ENCODE data around the gene SCN2B.
"Not testable (repeated sequence)": the region's sequence is repeated elsewhere in the genome, so short reads cannot be mapped to it uniquely, and the experiment has no call there.

Gene SCN2B

GRCh38 chr11:118200901-118201680 is 24.7 kb upstream of the SCN2B start:
- no peak for DNase-seq (ENCODE audit: low read depth)
- no peak for TF ChIP-seq CTCF (conservative IDR thresholded peaks at IDR 0.05; ENCODE audit: low read depth, low read length)
- no peak overlapping the region for H3K4me3 ChIP-seq (ENCODE audit: low read length)

DNA sequence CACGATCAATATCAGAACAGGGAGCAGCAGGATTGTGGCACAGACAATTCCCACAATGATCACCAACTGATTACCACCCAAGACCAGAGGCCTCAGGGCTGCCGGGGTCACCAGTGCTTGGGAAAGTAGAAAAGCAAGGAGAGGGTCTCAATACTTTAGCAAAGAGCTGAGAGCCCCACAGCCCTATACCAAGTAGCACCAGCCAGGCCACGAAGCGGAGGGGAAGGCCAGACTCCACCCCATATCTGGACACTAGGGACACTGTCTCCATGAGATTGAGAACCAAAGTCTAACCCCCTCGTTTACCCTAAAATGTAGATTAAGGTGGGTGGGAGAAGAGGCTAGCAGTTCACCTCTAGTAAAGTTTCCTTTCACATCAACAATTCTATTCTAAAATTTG is 24.1 kb upstream of the SCN2B start:
- no peak overlapping the region for H3K4me3 ChIP-seq (ENCODE audit: low read length)
- no peak for TF ChIP-seq CTCF (conservative IDR thresholded peaks at IDR 0.05; ENCODE audit: low read depth, low read length)
- DNase-seq (ENCODE audit: low read depth), result no peak

DNA sequence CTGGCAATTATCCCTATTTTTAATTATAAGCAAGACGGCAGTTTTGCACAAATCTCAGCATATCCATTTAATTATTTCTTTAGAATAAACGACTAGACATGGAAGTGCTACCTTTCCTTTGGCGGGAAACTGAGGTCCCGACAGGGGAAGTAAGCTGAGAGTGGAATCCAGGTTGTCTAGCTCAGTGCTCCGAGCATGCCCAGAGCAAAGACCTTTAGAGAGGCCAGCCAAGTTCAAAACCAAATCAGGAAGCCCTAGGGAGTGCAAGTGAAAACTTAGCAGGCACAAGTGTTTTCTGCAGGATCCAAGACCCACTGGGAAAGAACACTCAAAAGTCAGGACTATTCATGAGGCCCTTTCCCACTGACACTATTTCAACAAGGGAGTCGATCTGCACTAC is 22.7 kb upstream of the SCN2B start:
- DNase-seq (ENCODE audit: low read depth), result no peak

DNA sequence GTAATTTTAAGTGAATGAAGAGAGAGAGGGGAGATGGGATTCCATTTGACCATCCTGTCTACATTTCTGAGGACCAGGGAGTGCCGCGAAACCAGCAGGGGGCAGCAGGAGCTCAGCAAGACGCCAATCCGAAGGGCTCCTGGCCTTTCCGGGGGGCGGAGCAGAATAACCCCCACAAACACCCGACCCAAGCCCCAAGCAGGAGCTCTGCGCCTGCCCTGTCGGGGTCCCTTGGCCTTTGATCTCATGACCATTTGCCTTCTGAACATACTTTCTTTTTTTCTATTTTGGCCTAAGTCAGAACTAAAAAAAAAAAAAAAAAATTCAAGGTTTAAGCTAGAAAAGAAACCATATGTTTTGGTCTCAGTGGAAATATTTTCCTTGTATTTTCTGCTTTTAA is 21.9 kb upstream of the SCN2B start:
- peak; percentile 96 for TF ChIP-seq CTCF (conservative IDR thresholded peaks at IDR 0.05; ENCODE audit: low read depth, low read length)
- peak overlapping the region; percentile 5 for H3K4me3 ChIP-seq (ENCODE audit: low read length)
- no peak for DNase-seq (ENCODE audit: low read depth)

More for the DNA sequence above, 22.7 kb upstream of the SCN2B start:
- no peak overlapping the region for H3K4me3 ChIP-seq (ENCODE audit: low read length)
- no peak for TF ChIP-seq CTCF (conservative IDR thresholded peaks at IDR 0.05; ENCODE audit: low read depth, low read length)

DNA sequence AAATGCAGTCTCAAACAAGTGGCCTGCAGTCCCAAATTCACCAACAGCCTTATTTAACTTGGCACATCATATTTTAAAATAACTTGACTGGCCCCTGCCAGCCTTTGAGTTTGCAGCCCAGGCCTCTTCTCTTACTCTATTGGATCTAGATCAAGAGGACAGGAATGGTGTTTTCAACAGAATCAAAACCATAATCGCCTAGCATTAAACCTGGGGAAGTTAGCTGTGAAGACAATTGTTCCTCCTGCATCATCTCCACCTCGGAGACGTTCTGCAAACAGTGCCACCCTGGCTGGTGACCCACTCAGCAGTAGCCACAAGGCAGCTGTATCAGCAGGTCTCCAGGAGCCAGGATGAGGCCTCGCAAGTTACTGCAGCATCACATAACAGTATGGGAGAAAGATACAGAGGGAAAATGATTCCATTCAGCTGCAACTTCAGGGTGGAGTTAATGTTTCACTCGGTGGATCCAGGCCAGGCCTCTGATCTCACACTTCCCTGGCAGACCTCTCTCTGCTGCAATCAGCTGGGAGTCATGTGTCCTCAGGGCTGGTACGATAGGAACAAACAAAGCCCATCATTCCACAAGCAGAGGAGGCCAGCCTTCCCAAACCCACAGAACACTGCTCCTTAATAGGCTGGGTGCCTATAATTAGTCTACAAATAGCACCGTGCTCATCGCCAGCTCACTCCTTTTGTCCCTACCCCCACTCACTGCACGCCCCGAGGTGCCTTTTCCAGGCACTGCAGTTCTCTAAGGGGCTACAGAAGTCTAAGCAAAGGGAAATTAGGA is 18.6 kb upstream of the SCN2B start:
- no peak overlapping the region for H3K4me3 ChIP-seq (ENCODE audit: low read length)
- TF ChIP-seq CTCF (conservative IDR thresholded peaks at IDR 0.05; ENCODE audit: low read depth, low read length), result no peak
- peak; percentile 82 for DNase-seq (ENCODE audit: low read depth)

GRCh38 chr11:118193910-118194566 is 17.6 kb upstream of the SCN2B start:
- TF ChIP-seq CTCF (conservative IDR thresholded peaks at IDR 0.05; ENCODE audit: low read depth, low read length), result no peak
- no peak overlapping the region for H3K4me3 ChIP-seq (ENCODE audit: low read length)
- no peak for DNase-seq (ENCODE audit: low read depth)

- H3K4me3 ChIP-seq (ENCODE audit: low read length); DNase-seq (ENCODE audit: low read depth): not testable (repeated sequence)
These were observed 16.4 kb upstream of the SCN2B start for GRCh38 chr11:118192817-118193216.

GRCh38 chr11:118190942-118191506 is 14.6 kb upstream of the SCN2B start:
- not testable (repeated sequence) for H3K4me3 ChIP-seq (ENCODE audit: low read length); DNase-seq (ENCODE audit: low read depth)

Data from retinal pigment epithelial cell (primary cell).